T-helper 1 cell treated with Interleukin-12 subunit alpha and Interleukin-12 subunit beta and Interleukin-4 antibody, amounts not matched to agents 30 ng/mL and 1 ng/mL, for 36 hours (primary cell): ENCODE results near the gene TICAM2. TPM values are rescaled to one million over a fixed set of nuclear protein-coding genes. Genes with fewer than 3 reads are reported as not detected.

ENCODE experiments used
- intact Hi-C: fragments of 100-400 bp; cut with micrococcal nuclease; formaldehyde crosslinking; loops from one replicate; pipeline ENCODE4 v1.15.1; 2024
- total RNA-seq: library from RNA; stranded (reverse); gene quantifications from 2 replicates; pipeline ENCODE4 v1.2.3, GENCODE V29; 2022

TICAM2 gene
- total RNA-seq, 1 donor from 2014 or later: 3.3 TPM

GRCh38 chr5:115542651-115543364 is 59.5 kb downstream of the TICAM2 start:
- intact Hi-C loops: loop anchor here (1.0 to 2.0 kb wide), 2 partner anchors 20 to 81 kb away; no protein-coding TSS in a partner anchor

- intact Hi-C loops: loop anchor here (2.0 kb wide), 1 partner anchor 19 kb away; no protein-coding TSS in a partner anchor
These were observed 60.2 kb downstream of the TICAM2 start for GRCh38 chr5:115542086-115542485.

- intact Hi-C loops: loop anchor here (2.0 kb wide), 1 partner anchor 19 kb away; no protein-coding TSS in a partner anchor
These were observed 60.7 kb downstream of the TICAM2 start for GRCh38 chr5:115541611-115542010.

GRCh38 chr5:115535479-115536035 is 66.7 kb downstream of the TICAM2 start:
- intact Hi-C loops: no loop called here

GRCh38 chr5:115532517-115532916 is 69.8 kb downstream of the TICAM2 start:
- intact Hi-C loops: no loop called here

- intact Hi-C loops: loop anchor here (1.0 kb wide), 1 partner anchor 9 kb away; no protein-coding TSS in a partner anchor
These were observed 70.4 kb downstream of the TICAM2 start for GRCh38 chr5:115531787-115532367.

- intact Hi-C loops: loop anchor here (1.0 kb wide), 1 partner anchor 8 kb away; no protein-coding TSS in a partner anchor
These were observed 70.9 kb downstream of the TICAM2 start for GRCh38 chr5:115531380-115531779.

- intact Hi-C loops: no loop called here
These were observed 71.9 kb downstream of the TICAM2 start for GRCh38 chr5:115530426-115530825.

Other genes starting within 250 kb of the TICAM2 start
- 14.7 and 14.8 TPM in 2 replicates for gene FEM1C, start 57.7 kb downstream of the TICAM2 start, total RNA-seq
- gene TMED7, start 23.6 kb upstream of the TICAM2 start, total RNA-seq: 51.9 and 52.6 TPM in 2 replicates
- gene CDO1, start 214.2 kb upstream of the TICAM2 start, total RNA-seq: 0.46 and 0.61 TPM in 2 replicates
- 41.1 and 43.4 TPM in 2 replicates for gene ATG12, start 239.1 kb upstream of the TICAM2 start, total RNA-seq
- gene AP3S1, start 239.5 kb upstream of the TICAM2 start, total RNA-seq: 43.7 and 49.8 TPM in 2 replicates